Activated CD4-positive, alpha-beta T cell treated with anti-CD3 and anti-CD28 coated beads for 48 hours (primary cell): ENCODE measurements around the gene SLC1A5.
"Not testable (repeated sequence)": the region's sequence is repeated elsewhere in the genome, so short reads cannot be mapped to it uniquely, and the experiment has no call there.

Experiments used
- DNase-seq: peaks from one replicate; pipeline ENCODE4 v3.0.0-alpha.2; 2020

SLC1A5 gene

GRCh38 chr19:46766569-46767317, 21.7 kb downstream of the SLC1A5 start:
- peak; percentile 76 for DNase-seq

- DNase-seq: no peak
Observed at GRCh38 chr19:46764817-46765291, 23.5 kb downstream of the SLC1A5 start.

DNA sequence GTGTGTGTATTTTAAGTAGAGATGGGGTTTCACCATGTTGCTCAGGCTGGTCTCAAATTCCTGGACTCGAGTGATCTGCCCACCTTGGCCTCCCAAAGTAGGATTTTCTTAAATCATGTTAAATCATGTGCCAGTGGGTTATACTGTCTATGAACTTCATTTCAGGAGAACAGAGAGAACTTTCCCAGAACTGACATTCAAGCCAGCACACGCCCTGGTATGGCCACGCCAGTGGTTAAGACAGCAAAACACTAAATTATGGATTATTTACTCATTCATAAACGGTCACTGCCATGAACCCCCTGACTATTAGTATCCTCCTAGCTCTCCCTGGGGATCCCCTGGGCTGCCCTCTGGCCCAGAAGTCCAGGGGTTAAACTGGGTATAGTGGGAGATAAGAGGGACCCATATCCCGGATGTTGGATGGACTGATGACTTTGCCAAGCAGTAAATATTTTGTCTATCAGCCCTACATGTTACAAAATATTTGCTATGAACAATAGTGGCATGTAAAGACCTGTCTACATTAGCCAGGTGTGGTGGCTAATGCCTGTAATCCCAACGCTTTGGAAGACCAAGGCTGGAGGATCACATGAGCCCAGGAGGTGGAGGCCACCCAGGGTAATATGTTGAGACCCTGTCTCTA, 26.0 kb downstream of the SLC1A5 start:
- no peak for DNase-seq

GRCh38 chr19:46761418-46761831, 27.0 kb downstream of the SLC1A5 start:
- DNase-seq: no peak

GRCh38 chr19:46760897-46761296, 27.5 kb downstream of the SLC1A5 start:
- not testable (repeated sequence) for DNase-seq

GRCh38 chr19:46760363-46760762, 28.0 kb downstream of the SLC1A5 start:
- no peak for DNase-seq

GRCh38 chr19:46759817-46760333, 28.5 kb downstream of the SLC1A5 start:
- no peak for DNase-seq

GRCh38 chr19:46759206-46759605, 29.2 kb downstream of the SLC1A5 start:
- no peak for DNase-seq

DNA sequence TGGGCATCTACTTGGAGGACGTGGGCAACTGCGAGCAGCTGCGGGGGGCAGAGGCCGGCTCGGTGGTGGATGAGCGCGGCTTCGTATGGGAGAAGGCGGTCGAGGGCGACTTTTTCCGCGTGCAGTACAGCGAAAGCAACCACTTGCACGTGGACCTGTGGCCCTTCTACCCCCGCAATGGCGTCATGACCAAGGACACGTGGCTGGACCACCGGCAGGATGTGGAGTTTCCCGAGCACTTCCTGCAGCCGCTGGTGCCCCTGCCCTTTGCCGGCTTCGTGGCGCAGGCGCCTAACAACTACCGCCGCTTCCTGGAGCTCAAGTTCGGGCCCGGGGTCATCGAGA, 31.9 kb downstream of the SLC1A5 start:
- DNase-seq: no peak

DNA sequence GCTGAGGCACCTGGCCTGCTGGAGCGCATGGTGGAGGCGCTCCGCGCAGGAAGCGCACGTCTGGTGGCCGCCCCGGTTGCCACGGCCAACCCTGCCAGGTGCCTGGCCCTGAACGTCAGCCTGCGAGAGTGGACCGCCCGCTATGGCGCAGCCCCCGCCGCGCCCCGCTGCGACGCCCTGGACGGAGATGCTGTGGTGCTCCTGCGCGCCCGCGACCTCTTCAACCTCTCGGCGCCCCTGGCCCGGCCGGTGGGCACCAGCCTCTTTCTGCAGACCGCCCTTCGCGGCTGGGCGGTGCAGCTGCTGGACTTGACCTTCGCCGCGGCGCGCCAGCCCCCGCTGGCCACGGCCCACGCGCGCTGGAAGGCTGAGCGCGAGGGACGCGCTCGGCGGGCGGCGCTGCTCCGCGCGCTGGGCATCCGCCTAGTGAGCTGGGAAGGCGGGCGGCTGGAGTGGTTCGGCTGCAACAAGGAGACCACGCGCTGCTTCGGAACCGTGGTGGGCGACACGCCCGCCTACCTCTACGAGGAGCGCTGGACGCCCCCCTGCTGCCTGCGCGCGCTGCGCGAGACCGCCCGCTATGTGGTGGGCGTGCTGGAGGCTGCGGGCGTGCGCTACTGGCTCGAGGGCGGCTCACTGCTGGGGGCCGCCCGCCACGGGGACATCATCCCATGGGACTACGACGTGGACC, 32.4 kb downstream of the SLC1A5 start:
- no peak for DNase-seq

DNA sequence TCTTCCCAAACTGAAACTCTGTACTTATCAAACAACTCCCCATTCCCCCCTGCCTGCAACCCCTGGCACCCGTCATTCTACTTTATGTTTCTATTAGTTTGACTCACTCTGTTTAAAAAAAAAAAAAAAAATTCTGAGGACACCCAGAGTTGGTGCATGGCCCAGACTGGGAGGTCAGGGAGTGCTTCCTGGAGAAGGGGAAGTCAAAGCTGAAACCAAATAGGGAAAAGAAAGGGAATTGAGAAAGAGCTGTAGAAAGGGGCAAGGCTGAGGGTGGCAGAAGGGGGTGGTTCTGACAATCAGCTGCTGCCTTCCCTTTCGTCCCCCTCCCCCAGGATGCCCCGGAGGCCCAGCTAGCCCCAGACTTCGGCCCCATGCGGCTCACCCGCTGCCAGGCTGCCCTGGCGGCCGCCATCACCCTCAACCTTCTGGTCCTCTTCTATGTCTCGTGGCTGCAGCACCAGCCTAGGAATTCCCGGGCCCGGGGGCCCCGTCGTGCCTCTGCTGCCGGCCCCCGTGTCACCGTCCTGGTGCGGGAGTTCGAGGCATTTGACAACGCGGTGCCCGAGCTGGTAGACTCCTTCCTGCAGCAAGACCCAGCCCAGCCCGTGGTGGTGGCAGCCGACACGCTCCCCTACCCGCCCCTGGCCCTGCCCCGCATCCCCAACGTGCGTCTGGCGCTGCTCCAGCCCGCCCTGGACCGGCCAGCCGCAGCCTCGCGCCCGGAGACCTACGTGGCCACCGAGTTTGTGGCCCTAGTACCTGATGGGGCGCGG, 33.1 kb downstream of the SLC1A5 start:
- no peak for DNase-seq

GRCh38 chr19:46753420-46754155, 34.8 kb downstream of the SLC1A5 start:
- peak; percentile 77 for DNase-seq

DNA sequence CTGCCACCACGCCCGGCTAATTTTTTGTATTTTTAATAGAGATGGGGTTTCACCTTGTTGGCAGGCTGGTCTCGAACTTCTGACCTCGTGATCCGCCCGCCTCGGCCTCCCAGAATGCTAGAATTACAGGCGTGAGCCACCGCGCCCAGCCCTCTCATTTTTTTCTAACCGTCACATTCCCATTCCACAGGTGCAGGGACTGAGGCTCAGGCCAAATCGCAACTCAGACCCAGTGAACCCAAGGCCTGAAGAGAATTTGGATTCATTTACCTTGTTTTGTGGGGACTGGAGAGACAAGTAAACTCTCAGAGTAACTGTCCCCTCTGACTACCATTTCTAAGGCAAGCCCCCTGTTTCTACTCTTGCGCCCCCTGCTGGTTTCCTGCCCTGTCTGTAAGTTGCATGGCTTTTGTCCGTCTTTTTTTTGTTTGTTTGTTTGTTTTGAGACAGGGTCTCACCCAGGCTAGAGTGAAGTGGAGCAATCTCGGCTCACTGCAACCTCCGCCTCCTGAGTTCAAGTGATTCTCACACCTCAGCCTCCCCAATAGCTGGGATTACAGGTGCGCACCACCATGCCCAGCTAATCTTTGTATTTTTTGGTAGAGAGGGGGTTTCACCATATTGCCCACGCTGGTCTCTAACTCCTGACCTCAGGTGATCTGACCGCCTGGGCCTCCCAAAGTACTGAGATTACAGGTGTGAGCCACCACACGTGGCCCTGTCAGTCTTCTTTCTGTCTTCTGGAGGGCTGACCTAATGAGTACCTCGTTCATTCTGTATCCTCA, 39.9 kb downstream of the SLC1A5 start:
- peak; percentile 87 for DNase-seq

- peak; percentile 65 for DNase-seq
Observed at GRCh38 chr19:46746281-46747057, 41.9 kb downstream of the SLC1A5 start, which contains the start of gene STRN4. Gene STRN4 (minus strand): TSS chr19:46746450. CDS start chr19:46746430, 20 bp downstream.

DNA sequence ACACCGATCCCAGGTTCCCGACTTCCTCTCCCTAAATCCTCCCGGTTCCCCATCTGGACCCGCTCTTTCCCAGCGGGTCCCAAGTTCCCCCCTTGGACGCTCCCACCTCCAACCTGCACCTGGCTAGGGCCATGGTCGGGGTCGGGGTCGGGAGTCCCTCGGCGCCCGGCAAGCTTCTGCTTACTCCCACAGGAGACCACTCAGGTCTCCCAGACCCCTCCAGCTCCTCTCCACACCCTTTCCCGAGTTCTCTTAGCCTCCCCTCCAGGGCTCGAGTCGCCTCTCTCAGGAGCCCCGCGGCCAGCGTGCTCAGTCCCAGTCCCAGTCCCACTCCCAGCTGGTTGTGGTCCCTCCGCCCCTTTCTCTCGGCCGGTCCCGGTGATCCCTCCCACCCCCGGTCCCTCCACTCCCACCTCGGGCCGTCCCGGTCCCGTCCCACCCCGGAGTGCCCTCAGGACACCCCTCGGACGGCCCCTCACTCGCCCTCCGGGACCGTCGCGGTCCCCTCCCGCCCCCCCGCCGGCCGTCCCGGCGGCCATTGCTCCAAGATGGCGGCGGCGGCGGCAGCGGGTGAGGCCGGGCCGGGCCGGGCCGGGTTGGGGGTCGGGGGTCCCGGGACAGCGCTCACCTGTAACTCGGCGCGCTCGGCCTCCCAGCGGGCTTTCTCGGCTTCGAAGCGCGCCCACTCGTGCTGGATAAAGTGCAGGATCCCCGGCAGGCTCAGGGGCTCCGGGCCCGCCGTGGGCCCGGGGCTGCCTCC, 42.7 kb downstream of the SLC1A5 start, which contains the start of gene FKRP:
Gene FKRP (plus strand): TSS at position 537 of the 760 bp plus-strand sequence. CDS start 9,394 bp downstream, outside the sequence.
- DNase-seq: peak; percentile 33

GRCh38 chr19:46745030-46745429, 43.4 kb downstream of the SLC1A5 start:
- no peak for DNase-seq

- no peak for DNase-seq
Observed at GRCh38 chr19:46744005-46744691, 44.2 kb downstream of the SLC1A5 start.

DNA sequence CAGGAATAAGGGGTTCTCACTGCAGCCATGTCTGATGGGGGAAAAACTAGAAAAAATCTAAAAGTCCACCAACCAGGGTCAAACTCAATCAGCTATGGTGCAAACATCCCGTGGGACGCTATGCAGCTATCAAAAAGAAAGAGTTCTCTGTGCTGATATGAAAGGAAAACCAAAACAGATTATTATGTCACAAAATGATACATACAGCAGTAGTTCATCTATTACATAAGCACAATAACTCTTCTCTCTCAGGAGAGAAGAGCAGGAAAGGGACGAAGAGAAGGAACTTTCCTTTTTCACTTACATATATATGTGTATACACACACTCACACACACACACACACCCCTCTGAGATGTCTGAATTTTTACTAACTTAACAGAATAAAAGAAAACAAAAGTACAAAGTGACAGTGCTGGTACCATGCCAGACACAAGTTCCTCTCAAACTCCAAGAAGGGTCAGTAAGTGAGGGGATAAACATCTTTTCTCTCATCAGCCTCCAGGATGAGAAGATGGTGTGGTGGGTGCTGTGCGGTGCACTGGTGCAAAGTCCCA, 45.4 kb downstream of the SLC1A5 start:
- no peak for DNase-seq
